HUES64 (cell line): Measurements from ENCODE around the gene CASK.

Experiments
- H3K27ac ChIP-seq: 2 replicates; pipeline ENCODE4 v1.7.0; 2013; ENCODE audit warnings: low read depth, low read length, inconsistent platforms
- H3K27me3 ChIP-seq: 2 replicates; pipeline ENCODE4 v1.6.1; 2013; ENCODE audit warnings: mild to moderate bottlenecking, low read length; ENCODE audit not compliant: insufficient read depth
- H3K36me3 ChIP-seq: 2 replicates; pipeline ENCODE4 v1.6.1; 2013; ENCODE audit warnings: mild to moderate bottlenecking, low read length; ENCODE audit not compliant: insufficient read depth
- H3K4me1 ChIP-seq: 2 replicates; pipeline ENCODE4 v1.6.1; 2013; ENCODE audit warnings: mild to moderate bottlenecking, low read length, moderate library complexity; ENCODE audit not compliant: insufficient read depth
- H3K4me3 ChIP-seq: 2 replicates; pipeline ENCODE4 v1.5.1; 2013; ENCODE audit warnings: mild to moderate bottlenecking, low read length, moderate library complexity
- H3K9ac ChIP-seq: 2 replicates; pipeline ENCODE4 v1.6.1; 2013; ENCODE audit warnings: mild to moderate bottlenecking, low read depth, low read length
- H3K9me3 ChIP-seq: 2 replicates; pipeline ENCODE4 v1.6.1; 2013; ENCODE audit warnings: low read depth, low read length; ENCODE audit not compliant: insufficient read depth
- WGBS: fragments of 150-250, 120-280 bp; methylation state at CpG from one replicate; pipeline ENCODE4 v1.1.7; 2013; ENCODE audit warnings: missing lambda C conversion rate; 5-methylcytosine and 5-hydroxymethylcytosine counted together

The CASK gene

DNA sequence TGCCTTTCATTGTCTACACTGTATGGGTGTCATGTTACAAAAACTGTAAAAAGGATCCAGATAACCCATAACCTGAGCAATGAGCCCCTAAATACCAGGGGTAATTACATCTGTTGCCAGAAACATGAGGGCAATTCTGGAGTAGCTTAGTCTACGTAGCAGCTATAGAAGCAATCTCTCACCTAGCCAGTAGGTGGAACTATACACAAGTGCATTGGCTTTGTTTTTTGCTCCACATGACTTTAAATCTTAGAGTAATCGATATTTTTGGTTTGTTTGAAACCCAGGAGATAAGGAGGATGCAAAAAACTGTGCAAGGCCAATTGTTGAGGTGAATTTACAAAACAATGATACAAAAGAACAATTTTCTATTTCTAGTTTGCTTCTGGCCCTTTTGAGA is 141.9 kb downstream of the CASK start:
- no peak overlapping the region for H3K27ac ChIP-seq
- H3K36me3 ChIP-seq = peaks cover 8% of the 10 kb centered on the region; the same call in 1 of the 2 replicates
- no peaks in the 10 kb centered on the region for H3K27me3 ChIP-seq
- no peaks in the 10 kb centered on the region; the same call in 1 of the 2 replicates for H3K4me1 ChIP-seq
- 51% methylated on average over 2 of the region's 2 CpGs for WGBS
- no peak overlapping the region for H3K9ac ChIP-seq
- no peak overlapping the region for H3K4me3 ChIP-seq
- H3K9me3 ChIP-seq = no peaks in the 10 kb centered on the region

DNA sequence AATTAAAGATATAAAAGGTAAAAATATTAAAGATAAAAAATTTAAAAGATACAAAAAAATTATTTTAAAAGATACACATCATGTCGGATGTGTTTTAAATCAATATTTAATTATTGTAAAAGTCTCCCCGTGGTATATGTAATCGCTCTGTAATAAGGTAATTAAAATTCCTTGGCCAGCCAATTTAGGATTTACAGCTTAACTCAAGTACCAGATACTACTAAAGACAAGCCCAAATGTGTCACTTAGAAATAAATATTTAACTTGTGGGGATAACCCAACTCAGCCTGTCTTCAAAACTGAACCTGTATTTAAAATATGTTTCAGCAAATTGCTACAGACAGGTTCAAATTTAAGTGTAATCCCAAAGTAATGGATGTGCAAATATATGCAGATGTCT is 143.4 kb downstream of the CASK start:
- Histone ChIP-seq H3K4me1 (no peaks in the 10 kb centered on the region; the same call in 1 of the 2 replicates), H3K27me3 (no peaks in the 10 kb centered on the region), H3K9ac (no peak overlapping the region), H3K9me3 (no peaks in the 10 kb centered on the region), H3K27ac (no peak overlapping the region), H3K4me3 (no peak overlapping the region), H3K36me3 (no peaks in the 10 kb centered on the region)
- no CpG with 5 or more reads among the region's 3 CpGs for WGBS

- Histone ChIP-seq H3K36me3 (no peaks in the 10 kb centered on the region), H3K4me3 (no peak overlapping the region), H3K4me1 (no peaks in the 10 kb centered on the region; the same call in 1 of the 2 replicates), H3K27ac (no peak overlapping the region), H3K27me3 (no peaks in the 10 kb centered on the region), H3K9me3 (no peaks in the 10 kb centered on the region), H3K9ac (no peak overlapping the region)
- 89% methylated on average over 1 of the region's 1 CpG for WGBS
Observed at GRCh38 chrX:41779030-41779564, 144.3 kb downstream of the CASK start.

GRCh38 chrX:41761702-41762101 is 161.7 kb downstream of the CASK start:
- H3K27ac ChIP-seq = no peak overlapping the region
- H3K9ac ChIP-seq = no peak overlapping the region
- H3K9me3 ChIP-seq = no peaks in the 10 kb centered on the region
- no peak overlapping the region for H3K4me3 ChIP-seq
- H3K4me1 ChIP-seq = 0 out of 2 replicates have a peak, but pooled peaks cover 3% of the 10 kb centered on the region
- H3K27me3 ChIP-seq = no peaks in the 10 kb centered on the region
- H3K36me3 ChIP-seq = no peaks in the 10 kb centered on the region

- Histone ChIP-seq H3K27me3 (no peaks in the 10 kb centered on the region), H3K27ac (no peak overlapping the region)
- no CpG with 5 or more reads among the region's 3 CpGs for WGBS
Observed at GRCh38 chrX:41761169-41761568, 162.2 kb downstream of the CASK start.

GRCh38 chrX:41759817-41760216 is 163.5 kb downstream of the CASK start:
- no peak overlapping the region for H3K27ac ChIP-seq
- no peak overlapping the region for H3K9ac ChIP-seq
- 0 out of 2 replicates have a peak, but pooled peaks cover 3% of the 10 kb centered on the region for H3K4me1 ChIP-seq
- H3K36me3 ChIP-seq = no peaks in the 10 kb centered on the region
- no peak overlapping the region for H3K4me3 ChIP-seq
- WGBS = 53% methylated on average over 2 of the region's 3 CpGs
- H3K9me3 ChIP-seq = no peaks in the 10 kb centered on the region
- no peaks in the 10 kb centered on the region for H3K27me3 ChIP-seq

More at GRCh38 chrX:41761169-41761568, 162.2 kb downstream of the CASK start:
- Histone ChIP-seq H3K4me3 (no peak overlapping the region), H3K9ac (no peak overlapping the region), H3K9me3 (no peaks in the 10 kb centered on the region), H3K36me3 (no peaks in the 10 kb centered on the region), H3K4me1 (0 out of 2 replicates have a peak, but pooled peaks cover 3% of the 10 kb centered on the region)

DNA sequence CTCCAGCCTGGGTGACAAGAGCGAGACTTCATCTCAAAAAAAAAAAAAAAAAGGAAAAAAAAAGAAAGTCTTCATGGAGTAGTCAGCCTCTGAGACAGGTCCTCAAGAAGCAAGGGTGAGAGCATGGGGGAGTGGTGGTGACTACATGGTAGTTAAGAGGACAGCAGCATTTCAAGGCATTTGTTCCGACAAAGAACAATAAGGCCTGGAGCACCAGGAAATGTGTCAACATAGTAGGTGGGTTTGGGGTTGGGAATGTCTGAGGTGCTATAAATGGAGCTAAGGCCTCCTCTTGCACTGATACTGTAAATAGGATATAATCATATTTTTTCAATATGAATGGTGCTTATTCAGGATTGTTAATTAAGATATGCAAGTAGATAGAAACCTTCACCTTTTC is 165.0 kb downstream of the CASK start:
- Histone ChIP-seq H3K4me1 (0 out of 2 replicates have a peak, but pooled peaks cover 3% of the 10 kb centered on the region), H3K9me3 (no peaks in the 10 kb centered on the region), H3K4me3 (no peak overlapping the region), H3K36me3 (no peaks in the 10 kb centered on the region), H3K9ac (no peak overlapping the region), H3K27me3 (no peaks in the 10 kb centered on the region), H3K27ac (no peak overlapping the region)
- WGBS = 97% methylated on average over 2 of the region's 2 CpGs

DNA sequence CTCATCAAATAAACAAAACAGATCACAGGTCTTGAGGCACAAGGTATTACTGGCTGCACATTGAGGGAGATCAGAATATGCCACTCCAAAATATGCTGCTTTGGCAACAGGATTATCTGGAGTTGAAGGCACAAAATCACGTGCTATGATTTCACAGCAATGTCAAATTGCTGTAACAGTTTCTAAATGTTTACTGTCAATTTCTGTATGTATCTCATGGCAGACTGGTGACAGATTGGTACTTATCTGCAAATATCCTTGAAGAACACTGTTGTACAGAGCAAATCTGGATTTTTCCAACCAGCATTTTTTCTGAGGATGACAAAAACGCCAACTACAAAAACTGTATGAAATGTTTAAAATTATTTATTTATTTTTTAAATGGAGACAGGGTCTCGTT is 172.6 kb downstream of the CASK start:
- H3K4me1 ChIP-seq = no peaks in the 10 kb centered on the region
- H3K27ac ChIP-seq = no peak overlapping the region
- H3K36me3 ChIP-seq = no peaks in the 10 kb centered on the region
- H3K9ac ChIP-seq = no peak overlapping the region
- no peaks in the 10 kb centered on the region for H3K27me3 ChIP-seq
- WGBS = 87% methylated on average over 2 of the region's 3 CpGs
- H3K9me3 ChIP-seq = no peaks in the 10 kb centered on the region
- H3K4me3 ChIP-seq = no peak overlapping the region

GRCh38 chrX:41739871-41740270 is 183.5 kb downstream of the CASK start:
- WGBS = no CpG with 5 or more reads among the region's 1 CpG
- Histone ChIP-seq H3K27me3 (no peaks in the 10 kb centered on the region), H3K9ac (0 out of 2 replicates have a peak overlapping the region, but pooled peaks have one; percentile 7)

GRCh38 chrX:41737065-41737464 is 186.3 kb downstream of the CASK start:
- Histone ChIP-seq H3K9me3 (no peaks in the 10 kb centered on the region), H3K9ac (no peak overlapping the region), H3K4me1 (peaks cover 17% of the 10 kb centered on the region), H3K27me3 (no peaks in the 10 kb centered on the region), H3K4me3 (no peak overlapping the region), H3K27ac (no peak overlapping the region), H3K36me3 (no peaks in the 10 kb centered on the region)
- WGBS = 93% methylated on average over 6 of the region's 7 CpGs

More at GRCh38 chrX:41739871-41740270, 183.5 kb downstream of the CASK start:
- H3K9me3 ChIP-seq = no peaks in the 10 kb centered on the region
- 0 out of 2 replicates have a peak, but pooled peaks cover 7% of the 10 kb centered on the region for H3K36me3 ChIP-seq
- H3K4me1 ChIP-seq = peaks cover 17% of the 10 kb centered on the region
- H3K4me3 ChIP-seq = no peak overlapping the region
- H3K27ac ChIP-seq = no peak overlapping the region; the same call in 1 of the 2 replicates

DNA sequence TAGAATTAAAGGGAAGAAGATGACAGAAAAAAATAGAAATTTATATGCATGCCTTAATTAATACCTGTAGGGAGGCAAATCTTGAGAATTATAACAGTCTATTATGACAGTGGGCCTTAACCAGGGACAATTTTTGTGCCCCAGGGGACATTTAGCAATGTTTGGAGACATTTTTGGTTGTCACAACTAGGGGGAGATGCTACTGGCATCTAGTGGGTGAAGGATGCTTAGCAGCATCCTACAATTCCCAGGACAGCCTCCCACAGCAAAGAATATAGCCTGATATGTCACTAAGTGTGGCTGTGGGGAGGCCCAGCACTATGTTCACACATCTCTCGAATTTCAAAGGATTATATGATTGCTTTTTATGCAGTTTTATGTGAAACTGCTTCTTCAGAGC is 188.8 kb downstream of the CASK start:
- Histone ChIP-seq H3K4me1 (peaks cover 6% of the 10 kb centered on the region), H3K4me3 (no peak overlapping the region), H3K27me3 (no peaks in the 10 kb centered on the region), H3K9ac (no peak overlapping the region), H3K27ac (no peak overlapping the region), H3K9me3 (no peaks in the 10 kb centered on the region), H3K36me3 (no peaks in the 10 kb centered on the region)
- no CpG with 5 or more reads among the region's 1 CpG for WGBS

DNA sequence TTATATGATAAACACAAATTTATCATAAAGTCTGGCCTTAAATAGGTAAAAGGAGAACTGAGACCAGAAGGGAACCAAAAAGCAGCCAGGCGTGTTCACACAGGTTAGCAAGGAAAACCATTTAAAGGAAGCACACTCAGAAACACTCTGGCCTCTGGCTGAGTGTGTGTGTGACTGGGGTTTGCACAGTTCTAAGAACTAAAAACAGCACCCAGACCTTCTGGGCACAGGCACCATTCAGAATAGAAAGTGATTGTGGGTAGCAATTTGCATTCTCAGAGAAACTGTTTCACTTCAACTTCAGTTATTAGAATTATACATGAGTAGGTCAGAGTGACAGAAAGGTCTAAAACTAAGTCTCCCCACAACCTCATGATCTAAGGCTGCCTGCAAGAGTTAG is 189.4 kb downstream of the CASK start:
- Histone ChIP-seq H3K4me1 (no peaks in the 10 kb centered on the region; the same call in 1 of the 2 replicates), H3K36me3 (no peaks in the 10 kb centered on the region), H3K9me3 (no peaks in the 10 kb centered on the region), H3K4me3 (no peak overlapping the region), H3K27ac (no peak overlapping the region), H3K27me3 (no peaks in the 10 kb centered on the region), H3K9ac (no peak overlapping the region)
- no CpG with 5 or more reads among the region's 1 CpG for WGBS
